ENCODE results near the gene SNPH. TPM values are rescaled to one million over a fixed set of nuclear protein-coding genes. Genes with fewer than 3 reads are reported as not detected.

Gene SNPH
- total RNA-seq, 1 experiment from 2014 or later, result 0.93 TPM

- Histone ChIP-seq H3K4me1 (ENCODE audit: low read length) (peaks cover 14% of the 10 kb centered on the region), H3K79me2 (ENCODE audit: low read length) (no peaks in the 10 kb centered on the region), H2AFZ (ENCODE audit: low read length) (no peak overlapping the region), H3K27ac (ENCODE audit: low read length) (no peak overlapping the region), H3K9me3 (ENCODE audit: low read length) (no peaks in the 10 kb centered on the region), H3K4me2 (ENCODE audit: low read depth, low read length, poor library complexity, severe bottlenecking) (no peak overlapping the region), H3K27me3 (ENCODE audit: low read length) (no peaks in the 10 kb centered on the region), H4K20me1 (ENCODE audit: insufficient read depth, low read depth, low read length) (no peaks in the 10 kb centered on the region), H3K9me2 (replicated peaks; ENCODE audit: insufficient read depth, low read length) (no peaks in the 10 kb centered on the region), H3K36me3 (ENCODE audit: insufficient read depth, low read length) (no peaks in the 10 kb centered on the region), H3K9ac (ENCODE audit: low read length) (no peak overlapping the region), H3K4me3 (ENCODE audit: low read length) (no peak overlapping the region)
- no peak for DNase-seq
Observed at GRCh38 chr20:1267161-1267560, 1.1 kb downstream of the SNPH start.

DNA sequence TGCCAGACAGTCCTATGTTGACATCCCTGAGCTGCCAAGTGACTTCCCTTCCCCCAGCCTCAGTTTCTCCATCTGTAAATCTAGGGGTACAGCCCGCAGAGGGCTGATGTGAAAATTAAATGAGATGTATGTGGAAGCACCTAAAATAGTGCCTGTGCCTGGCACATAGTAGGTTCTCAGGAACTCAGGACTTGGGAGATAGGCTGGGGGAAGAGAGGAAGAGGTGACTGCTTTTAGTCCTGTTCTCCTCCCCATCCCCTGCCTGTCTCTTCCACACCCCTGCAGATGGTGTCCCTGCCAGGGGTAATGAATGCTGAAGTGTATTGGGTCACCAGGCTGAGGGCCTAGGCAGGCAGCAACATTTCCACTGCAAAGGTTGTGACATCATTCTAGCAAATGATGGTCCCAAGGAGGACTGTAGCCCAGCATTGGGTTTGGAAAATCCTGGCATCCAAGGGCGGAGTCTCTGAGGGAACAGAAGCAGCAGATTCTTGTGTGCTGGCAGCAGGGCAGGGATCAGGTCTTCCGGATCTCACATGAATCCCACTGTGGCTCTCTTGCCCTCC is 1.8 kb downstream of the SNPH start:
- Histone ChIP-seq H3K4me3 (ENCODE audit: low read length) (no peak overlapping the region), H3K36me3 (ENCODE audit: insufficient read depth, low read length) (no peaks in the 10 kb centered on the region), H3K27me3 (ENCODE audit: low read length) (no peaks in the 10 kb centered on the region), H3K79me2 (ENCODE audit: low read length) (no peaks in the 10 kb centered on the region), H4K20me1 (ENCODE audit: insufficient read depth, low read depth, low read length) (no peaks in the 10 kb centered on the region), H3K4me1 (ENCODE audit: low read length) (peaks cover 14% of the 10 kb centered on the region), H3K9ac (ENCODE audit: low read length) (no peak overlapping the region), H2AFZ (ENCODE audit: low read length) (no peak overlapping the region), H3K27ac (ENCODE audit: low read length) (no peak overlapping the region), H3K4me2 (ENCODE audit: low read depth, low read length, poor library complexity, severe bottlenecking) (no peak overlapping the region), H3K9me3 (ENCODE audit: low read length) (no peaks in the 10 kb centered on the region), H3K9me2 (replicated peaks; ENCODE audit: insufficient read depth, low read length) (no peaks in the 10 kb centered on the region)
- DNase-seq, result no peak

- no peak overlapping the region for H3K27ac ChIP-seq (ENCODE audit: low read length)
- no peaks in the 10 kb centered on the region for H3K27me3 ChIP-seq (ENCODE audit: low read length)
- peaks cover 14% of the 10 kb centered on the region for H3K4me1 ChIP-seq (ENCODE audit: low read length)
- no peak overlapping the region for H3K4me2 ChIP-seq (ENCODE audit: low read depth, low read length, poor library complexity, severe bottlenecking)
- H3K79me2 ChIP-seq (ENCODE audit: low read length), result no peaks in the 10 kb centered on the region
- H3K36me3 ChIP-seq (ENCODE audit: insufficient read depth, low read length), result no peaks in the 10 kb centered on the region
- no peaks in the 10 kb centered on the region for H4K20me1 ChIP-seq (ENCODE audit: insufficient read depth, low read depth, low read length)
- no peak overlapping the region for H3K9ac ChIP-seq (ENCODE audit: low read length)
- H3K9me2 ChIP-seq (replicated peaks; ENCODE audit: insufficient read depth, low read length), result no peaks in the 10 kb centered on the region
- H3K9me3 ChIP-seq (ENCODE audit: low read length), result no peaks in the 10 kb centered on the region
- H3K4me3 ChIP-seq (ENCODE audit: low read length), result no peak overlapping the region
- no peak overlapping the region for H2AFZ ChIP-seq (ENCODE audit: low read length)
- DNase-seq, result no peak
Observed at GRCh38 chr20:1269235-1269634, 3.1 kb downstream of the SNPH start.

DNA sequence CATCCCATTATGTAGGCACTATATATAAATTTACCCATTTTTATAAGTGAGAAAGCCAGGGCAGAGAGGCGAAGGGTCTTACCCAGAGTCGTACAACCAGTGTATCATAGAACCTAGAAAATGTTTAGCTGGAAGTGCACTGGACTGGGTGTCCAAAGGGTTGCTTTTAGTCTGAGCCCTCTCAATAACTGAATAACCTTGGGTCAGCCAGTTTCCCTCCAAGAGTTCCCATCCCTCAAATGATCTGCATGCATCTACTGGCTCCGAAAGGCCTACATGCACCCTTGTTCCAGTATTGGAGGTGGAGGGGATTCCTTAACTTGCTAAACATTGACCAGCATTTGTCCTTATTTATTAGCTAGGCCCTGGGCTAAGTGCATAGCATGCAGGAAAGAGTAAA is 3.8 kb downstream of the SNPH start:
- H3K4me2 ChIP-seq (ENCODE audit: low read depth, low read length, poor library complexity, severe bottlenecking), result no peak overlapping the region
- no peak for DNase-seq
- no peaks in the 10 kb centered on the region for H4K20me1 ChIP-seq (ENCODE audit: insufficient read depth, low read depth, low read length)
- H3K9me3 ChIP-seq (ENCODE audit: low read length), result no peaks in the 10 kb centered on the region
- H3K9me2 ChIP-seq (replicated peaks; ENCODE audit: insufficient read depth, low read length), result no peaks in the 10 kb centered on the region
- no peaks in the 10 kb centered on the region for H3K79me2 ChIP-seq (ENCODE audit: low read length)
- H3K27me3 ChIP-seq (ENCODE audit: low read length), result no peaks in the 10 kb centered on the region
- H3K4me1 ChIP-seq (ENCODE audit: low read length), result peaks cover 14% of the 10 kb centered on the region
- no peak overlapping the region for H3K9ac ChIP-seq (ENCODE audit: low read length)
- H3K4me3 ChIP-seq (ENCODE audit: low read length), result no peak overlapping the region
- no peak overlapping the region for H3K27ac ChIP-seq (ENCODE audit: low read length)
- H2AFZ ChIP-seq (ENCODE audit: low read length), result no peak overlapping the region
- no peaks in the 10 kb centered on the region for H3K36me3 ChIP-seq (ENCODE audit: insufficient read depth, low read length)

GRCh38 chr20:1272368-1273100 is 6.4 kb downstream of the SNPH start:
- no peak for DNase-seq
- Histone ChIP-seq H3K36me3 (ENCODE audit: insufficient read depth, low read length) (no peaks in the 10 kb centered on the region), H3K4me3 (ENCODE audit: low read length) (no peak overlapping the region), H3K4me2 (ENCODE audit: low read depth, low read length, poor library complexity, severe bottlenecking) (no peak overlapping the region), H3K9me3 (ENCODE audit: low read length) (no peaks in the 10 kb centered on the region), H3K27me3 (ENCODE audit: low read length) (no peaks in the 10 kb centered on the region), H3K27ac (ENCODE audit: low read length) (no peak overlapping the region), H3K4me1 (ENCODE audit: low read length) (peaks cover 6% of the 10 kb centered on the region), H3K9me2 (replicated peaks; ENCODE audit: insufficient read depth, low read length) (no peaks in the 10 kb centered on the region), H4K20me1 (ENCODE audit: insufficient read depth, low read depth, low read length) (no peaks in the 10 kb centered on the region), H2AFZ (ENCODE audit: low read length) (no peak overlapping the region), H3K9ac (ENCODE audit: low read length) (no peak overlapping the region), H3K79me2 (ENCODE audit: low read length) (no peaks in the 10 kb centered on the region)

GRCh38 chr20:1273366-1273765 is 7.3 kb downstream of the SNPH start:
- Histone ChIP-seq H4K20me1 (ENCODE audit: insufficient read depth, low read depth, low read length) (no peaks in the 10 kb centered on the region), H3K9me3 (ENCODE audit: low read length) (no peaks in the 10 kb centered on the region), H3K9me2 (replicated peaks; ENCODE audit: insufficient read depth, low read length) (no peaks in the 10 kb centered on the region), H3K4me1 (ENCODE audit: low read length) (peaks cover 6% of the 10 kb centered on the region), H3K79me2 (ENCODE audit: low read length) (no peaks in the 10 kb centered on the region), H3K9ac (ENCODE audit: low read length) (no peak overlapping the region), H3K4me3 (ENCODE audit: low read length) (no peak overlapping the region), H3K27ac (ENCODE audit: low read length) (no peak overlapping the region), H2AFZ (ENCODE audit: low read length) (no peak overlapping the region), H3K27me3 (ENCODE audit: low read length) (no peaks in the 10 kb centered on the region), H3K4me2 (ENCODE audit: low read depth, low read length, poor library complexity, severe bottlenecking) (no peak overlapping the region), H3K36me3 (ENCODE audit: insufficient read depth, low read length) (no peaks in the 10 kb centered on the region)
- no peak for DNase-seq

DNA sequence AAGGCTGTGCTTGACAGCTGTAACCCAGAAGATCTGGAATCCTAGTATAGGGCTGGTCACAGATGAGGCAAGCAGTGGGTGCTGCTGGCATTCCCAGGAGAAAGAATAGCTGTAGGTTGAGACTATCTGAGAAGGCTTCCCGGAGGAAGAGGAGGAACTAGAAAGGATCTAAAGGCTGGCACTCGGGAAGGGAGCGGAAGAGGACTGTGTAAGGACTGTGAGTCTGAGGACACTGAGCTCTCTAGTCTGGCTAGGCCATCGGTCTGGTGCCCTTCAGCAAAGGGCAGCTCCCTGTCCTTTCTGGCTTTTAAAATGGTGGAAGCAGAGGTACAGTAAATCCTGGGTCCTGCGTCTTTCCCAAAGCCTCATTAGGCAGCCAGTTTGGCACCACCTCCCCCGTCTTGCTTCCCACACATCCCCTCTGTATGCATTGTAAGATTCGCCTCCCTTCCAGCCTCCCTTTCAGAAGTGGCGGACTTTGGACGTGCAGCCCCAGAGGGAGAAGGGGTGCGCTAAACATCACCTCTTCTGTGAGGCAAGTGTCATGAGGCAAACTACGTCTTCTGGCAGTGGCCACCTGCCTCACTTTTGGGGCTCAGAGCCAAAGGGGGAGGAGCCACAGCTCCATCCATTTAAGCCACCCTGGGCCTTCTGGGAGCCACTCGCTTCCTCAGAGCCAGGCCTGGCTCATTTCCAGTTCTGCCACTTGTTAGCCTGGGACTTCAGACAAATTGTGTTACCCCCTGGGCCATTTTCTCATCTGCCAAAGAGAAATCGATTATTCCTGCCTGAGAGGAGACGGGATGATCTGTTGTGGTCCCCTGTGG is 8.6 kb downstream of the SNPH start:
- Histone ChIP-seq H3K9me2 (replicated peaks; ENCODE audit: insufficient read depth, low read length) (no peaks in the 10 kb centered on the region), H3K27ac (ENCODE audit: low read length) (no peak overlapping the region), H3K9ac (ENCODE audit: low read length) (no peak overlapping the region), H3K4me1 (ENCODE audit: low read length) (peaks cover 6% of the 10 kb centered on the region), H3K36me3 (ENCODE audit: insufficient read depth, low read length) (no peaks in the 10 kb centered on the region), H2AFZ (ENCODE audit: low read length) (no peak overlapping the region), H3K27me3 (ENCODE audit: low read length) (no peaks in the 10 kb centered on the region), H4K20me1 (ENCODE audit: insufficient read depth, low read depth, low read length) (no peaks in the 10 kb centered on the region), H3K4me2 (ENCODE audit: low read depth, low read length, poor library complexity, severe bottlenecking) (no peak overlapping the region), H3K9me3 (ENCODE audit: low read length) (no peaks in the 10 kb centered on the region), H3K4me3 (ENCODE audit: low read length) (no peak overlapping the region), H3K79me2 (ENCODE audit: low read length) (no peaks in the 10 kb centered on the region)
- DNase-seq, result no peak

DNA sequence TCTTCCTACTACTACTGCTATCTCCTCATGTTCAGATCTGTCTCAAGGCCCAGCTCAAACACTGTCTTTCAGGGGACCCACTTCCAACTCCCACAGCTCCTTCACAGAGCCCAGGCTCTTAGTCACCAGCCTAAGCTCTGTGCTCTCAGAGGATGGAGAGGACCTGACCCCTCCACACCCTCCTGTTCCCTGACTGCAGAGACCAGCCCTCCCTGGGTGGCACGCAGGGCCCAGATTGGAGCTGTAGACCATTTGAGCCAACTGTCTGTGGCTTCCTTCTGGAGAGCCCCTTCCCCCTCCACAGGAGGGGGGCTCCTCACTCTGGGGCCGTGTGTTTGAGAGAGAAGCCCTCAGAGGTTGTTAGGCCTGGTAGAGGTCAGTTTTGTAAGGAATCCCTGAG is 9.8 kb downstream of the SNPH start:
- no peak overlapping the region for H3K4me2 ChIP-seq (ENCODE audit: low read depth, low read length, poor library complexity, severe bottlenecking)
- no peak overlapping the region for H3K9ac ChIP-seq (ENCODE audit: low read length)
- no peak overlapping the region for H3K4me3 ChIP-seq (ENCODE audit: low read length)
- H3K27me3 ChIP-seq (ENCODE audit: low read length), result no peaks in the 10 kb centered on the region
- H3K79me2 ChIP-seq (ENCODE audit: low read length), result no peaks in the 10 kb centered on the region
- no peak overlapping the region for H2AFZ ChIP-seq (ENCODE audit: low read length)
- no peak for DNase-seq
- H3K36me3 ChIP-seq (ENCODE audit: insufficient read depth, low read length), result no peaks in the 10 kb centered on the region
- peaks cover 1% of the 10 kb centered on the region for H3K4me1 ChIP-seq (ENCODE audit: low read length)
- no peaks in the 10 kb centered on the region for H3K9me3 ChIP-seq (ENCODE audit: low read length)
- H3K9me2 ChIP-seq (replicated peaks; ENCODE audit: insufficient read depth, low read length), result no peaks in the 10 kb centered on the region
- H4K20me1 ChIP-seq (ENCODE audit: insufficient read depth, low read depth, low read length), result no peaks in the 10 kb centered on the region
- no peak overlapping the region for H3K27ac ChIP-seq (ENCODE audit: low read length)

All from Karpas-422 (cell line).